Left kidney (tissue), 2 donors: Measurements from ENCODE around the gene KCNA1. TPM values are rescaled to one million over a fixed set of nuclear protein-coding genes. Genes with fewer than 3 reads are reported as not detected.
A peak's percentile ranks its signal among the peaks of the same experiment; 100 is the strongest.

Experiments
- DNase-seq: peaks from one replicate; pipeline ENCODE4 v3.0.0-alpha.2; 2013
- polyA plus RNA-seq: library from polyadenylated mRNA; unstranded; fragments of 120-200 nt; gene quantifications from one replicate; pipeline ENCODE4 v1.2.1, GENCODE V29; 2013; ENCODE audit not compliant: insufficient read length

The KCNA1 gene
- polyA plus RNA-seq, 1 donor, result 0.07 TPM

GRCh38 chr12:4960547-4960946, 50.8 kb downstream of the KCNA1 start:
- DNase-seq, result peak; percentile 11

GRCh38 chr12:4961311-4961710, 51.6 kb downstream of the KCNA1 start:
- DNase-seq, result no peak

GRCh38 chr12:4962539-4963486, 53.1 kb downstream of the KCNA1 start:
- DNase-seq, result no peak

Other genes starting within 250 kb of the KCNA1 start
- 4.3 TPM for gene GALNT8, start 189.5 kb upstream of the KCNA1 start, polyA plus RNA-seq
- 1.9 TPM for gene KCNA5, start 134.0 kb downstream of the KCNA1 start, polyA plus RNA-seq